Psoas muscle (tissue), 8 donors: ENCODE measurements around the gene CLASP1. TPM values are rescaled to one million over a fixed set of nuclear protein-coding genes. Genes with fewer than 3 reads are reported as not detected.

Experiments
- ATAC-seq, 4 donors: fragments of 200-7000 bp; cut with Tn5 transposase; one replicate each; pipeline ENCODE4 v1.9.1; 2020; ENCODE audit warnings: moderate library complexity in 3 of 4, mild to moderate bottlenecking in 2 of 4
- DNase-seq, 2 donors: peaks; one replicate each; pipeline ENCODE4 v3.0.0-alpha.2; 2020
- H3K27ac ChIP-seq: fragments of 200-600 bp; one replicate; pipeline ENCODE4 v1.8.0; 2022
- H3K27me3 ChIP-seq, 3 donors: fragments of 200-600 bp in 1 of 3; one replicate each; pipeline versions ENCODE4 v1.6.1 to v1.8.0; 2013 to 2022; ENCODE audit warnings: low read length in 2 of 3, mild to moderate bottlenecking in 2 of 3, moderate library complexity in 1 of 3; ENCODE audit not compliant: insufficient read depth in 3 of 3
- H3K36me3 ChIP-seq, 2 donors: fragments of 200-600 bp in 1 of 2; one replicate each; pipeline versions ENCODE4 v1.6.1 to v1.8.0; 2013 to 2022; ENCODE audit warnings: low read depth in 1 of 2, mild to moderate bottlenecking in 1 of 2, moderate library complexity in 1 of 2; ENCODE audit not compliant: insufficient read depth in 1 of 2
- H3K4me1 ChIP-seq: fragments of 200-600 bp; one replicate; pipeline ENCODE4 v1.8.0; 2022
- H3K4me3 ChIP-seq: fragments of 200-600 bp; one replicate; pipeline ENCODE4 v1.8.0; 2022; ENCODE audit warnings: mild to moderate bottlenecking
- H3K9me3 ChIP-seq: fragments of 200-600 bp; one replicate; pipeline ENCODE4 v1.8.0; 2022
- CTCF ChIP-seq: fragments of 200-600 bp; IDR thresholded peaks from one replicate; pipeline ENCODE4 v1.8.0; 2022; ENCODE audit warnings: antibody characterized with exemption
- WGBS, 3 donors: extraction: QIAGEN DNeasy Blood & Tissue Kit; methylation state at CpG; one replicate each; pipeline versions ENCODE4 v1.1.6 to v1.1.7; 2013; 5-methylcytosine and 5-hydroxymethylcytosine counted together
- intact Hi-C, 2 donors: fragments of 100-400 bp; cut with DNase I; formaldehyde crosslinking; loops; one replicate each; pipeline versions ENCODE4 v1.11.0 to v1.14.2; 2022
- polyA plus RNA-seq, 3 donors: library from polyadenylated mRNA; stranded (reverse); fragments of 200-250 nt; gene quantifications; one replicate each; pipeline ENCODE4 v1.2.3, GENCODE V29; 2013
- total RNA-seq, 4 donors: library from RNA; stranded (reverse); fragmentation: NEBNext Ultra II Directional in 2 of 4; extraction: Animal tissue kit (Norgen Biotek cat#: 25700) in 2 of 4; gene quantifications; one replicate each; pipeline versions ENCODE4 v1.2.1 to v1.2.4, GENCODE V29; 2021 to 2023
- donor health status: healthy with polysubstance abuse.
- donor health status: DM: no; HTN: no; CAD: no; lungs with moderate emphysema.
- donor health status: Bipolar disorder and iron deficiency.
- donor health status: healthy.
- donor health status: DM: yes; HTN: yes; CAD: no.
- donor health status: DM: no; HTN: no; CAD: no.
- donor health status: DM: no; HTN: no; CAD: no.
- donor health status: DM: yes; HTN: yes; CAD: no.

Gene CLASP1
- total and polyA plus RNA-seq, 7 donors = 11.6 to 60.7 (median 38.8) TPM

- H3K4me1 ChIP-seq = peaks cover 36% of the 10 kb centered on the region
- DNase-seq = no peak
- H3K4me3 ChIP-seq = no peak overlapping the region
- no peak for ATAC-seq
- no peaks in the 10 kb centered on the region for H3K27me3 ChIP-seq
- WGBS, 3 donors = 44 to 74% (median 49%) methylated on average over 6 of the region's 6 CpGs
- intact Hi-C loops = no loop called here
- H3K27ac ChIP-seq = peak overlapping the region; percentile 71
- peaks cover 4% of the 10 kb centered on the region for H3K9me3 ChIP-seq
- TF ChIP-seq CTCF = no peak
- H3K36me3 ChIP-seq = no peaks in the 10 kb centered on the region
These were observed 14.6 kb downstream of the CLASP1 start for GRCh38 chr2:121634354-121635307.

- H3K36me3 ChIP-seq = no peaks in the 10 kb centered on the region
- DNase-seq (no peak), ATAC-seq (peak in 1 of 4 donors; percentile 43)
- H3K4me3 ChIP-seq = no peak overlapping the region
- intact Hi-C loops = no loop called here
- TF ChIP-seq CTCF = no peak
- peak overlapping the region; percentile 71 for H3K27ac ChIP-seq
- peaks cover 37% of the 10 kb centered on the region for H3K4me1 ChIP-seq
- H3K27me3 ChIP-seq = no peaks in the 10 kb centered on the region
- H3K9me3 ChIP-seq = peaks cover 4% of the 10 kb centered on the region
- WGBS, 3 donors = 57 to 72% (median 59%) methylated on average over 4 of the region's 4 CpGs
These were observed 15.8 kb downstream of the CLASP1 start for GRCh38 chr2:121633463-121633862.

GRCh38 chr2:121627525-121628050 is 21.7 kb downstream of the CLASP1 start:
- intact Hi-C loops = no loop called here
- Histone ChIP-seq H3K36me3 (no peaks in the 10 kb centered on the region), H3K4me1 (peaks cover 51% of the 10 kb centered on the region), H3K27me3 (no peaks in the 10 kb centered on the region), H3K27ac (peak overlapping the region; percentile 69), H3K9me3 (no peaks in the 10 kb centered on the region), H3K4me3 (no peak overlapping the region)
- WGBS, 3 donors = 52 to 78% (median 72%) methylated on average over 4 of the region's 4 CpGs
- DNase-seq = no peak
- TF ChIP-seq CTCF = no peak
- ATAC-seq = peak in 3 of 4 donors; percentile 26 to 56 (median 44)

GRCh38 chr2:121626777-121627524 is 22.3 kb downstream of the CLASP1 start:
- TF ChIP-seq CTCF = no peak
- peak in 3 of 4 donors; percentile 71 to 86 (median 74) for ATAC-seq
- intact Hi-C loops = no loop called here
- 39 to 83% (median 65%) methylated on average over 4 of the region's 4 CpGs for WGBS, 3 donors
- H3K27ac ChIP-seq = peak overlapping the region; percentile 69
- no peak overlapping the region for H3K4me3 ChIP-seq
- DNase-seq = peak; percentile 31 to 68
- H3K36me3 ChIP-seq = no peaks in the 10 kb centered on the region
- H3K4me1 ChIP-seq = peaks cover 45% of the 10 kb centered on the region
- no peaks in the 10 kb centered on the region for H3K9me3 ChIP-seq
- no peaks in the 10 kb centered on the region for H3K27me3 ChIP-seq
